HG03457 (cell line): ENCODE data around the gene PAQR7.

Experiments
- ATAC-seq: cut with Tn5 transposase; IDR thresholded peaks from one replicate; pipeline ENCODE4 v1.9.1; 2021; ENCODE audit warnings: moderate number of reproducible peaks; ENCODE audit not compliant: unreplicated experiment

PAQR7 gene

GRCh38 chr1:25903986-25904385 lies 28.5 kb upstream of the PAQR7 start:
- no peak for ATAC-seq

- ATAC-seq = no peak
Measured at GRCh38 chr1:25902462-25902861, 27.0 kb upstream of the PAQR7 start.

- ATAC-seq = no peak
Measured at GRCh38 chr1:25900219-25900618, 24.7 kb upstream of the PAQR7 start.

GRCh38 chr1:25899792-25900191 lies 24.3 kb upstream of the PAQR7 start:
- no peak for ATAC-seq

GRCh38 chr1:25898223-25899015 lies 22.9 kb upstream of the PAQR7 start:
- ATAC-seq = no peak

- no peak for ATAC-seq
Measured at GRCh38 chr1:25897754-25898153, 22.2 kb upstream of the PAQR7 start.

- ATAC-seq = no peak
Measured at GRCh38 chr1:25896266-25896665, 20.8 kb upstream of the PAQR7 start.

GRCh38 chr1:25895365-25895990 lies 20.0 kb upstream of the PAQR7 start:
- peak; percentile 63 for ATAC-seq

GRCh38 chr1:25893116-25893515 lies 17.6 kb upstream of the PAQR7 start:
- ATAC-seq = no peak

GRCh38 chr1:25891606-25892005 lies 16.1 kb upstream of the PAQR7 start:
- no peak for ATAC-seq

GRCh38 chr1:25890239-25891034 lies 14.9 kb upstream of the PAQR7 start:
- ATAC-seq = no peak

- ATAC-seq = no peak
Measured at GRCh38 chr1:25889470-25889869, 14.0 kb upstream of the PAQR7 start.

- ATAC-seq = no peak
Measured at GRCh38 chr1:25888426-25888987, 13.0 kb upstream of the PAQR7 start.

GRCh38 chr1:25885602-25886001 lies 10.1 kb upstream of the PAQR7 start:
- ATAC-seq = no peak

GRCh38 chr1:25881266-25881665 lies 5.8 kb upstream of the PAQR7 start:
- ATAC-seq = no peak

- no peak for ATAC-seq
Measured at GRCh38 chr1:25880518-25880917, 5.0 kb upstream of the PAQR7 start.

- no peak for ATAC-seq
Measured at GRCh38 chr1:25879675-25880074, 4.2 kb upstream of the PAQR7 start.

- no peak for ATAC-seq
Measured at GRCh38 chr1:25878690-25879089, 3.2 kb upstream of the PAQR7 start.

- no peak for ATAC-seq
Measured at GRCh38 chr1:25877155-25877554, 1.6 kb upstream of the PAQR7 start.

- no peak for ATAC-seq
Measured at GRCh38 chr1:25876693-25877077, 1.2 kb upstream of the PAQR7 start.

GRCh38 chr1:25875856-25876692 lies 566 bp upstream of the PAQR7 start:
- no peak for ATAC-seq
